Osteoblast (primary cell): ENCODE data around the gene ACSL3. TPM values are rescaled to one million over a fixed set of nuclear protein-coding genes. Genes with fewer than 3 reads are reported as not detected.

ENCODE experiments used
- DNase-seq: peaks from one replicate; pipeline ENCODE4 v3.0.0; 2011; ENCODE audit warnings: low spot score, mixed read lengths; ENCODE audit not compliant: insufficient read length; ENCODE audit errors: missing footprints
- H2AFZ ChIP-seq: 2 replicates; pipeline ENCODE4 v1.6.0; 2011; ENCODE audit warnings: mild to moderate bottlenecking, low read length
- H3K27ac ChIP-seq: 2 replicates; pipeline ENCODE4 v1.5.1; 2011; ENCODE audit warnings: mild to moderate bottlenecking, low read depth, low read length, moderate library complexity
- H3K27me3 ChIP-seq: 2 replicates; pipeline ENCODE4 v1.6.0; 2012; ENCODE audit warnings: mild to moderate bottlenecking, control low read depth, inconsistent platforms, low read length, moderate library complexity; ENCODE audit not compliant: insufficient read depth
- H3K36me3 ChIP-seq: 2 replicates; pipeline ENCODE4 v1.5.1; 2011; ENCODE audit warnings: mild to moderate bottlenecking, low read length, control low read depth, moderate library complexity; ENCODE audit not compliant: insufficient read depth
- H3K4me1 ChIP-seq: 2 replicates; pipeline ENCODE4 v1.5.1; 2011; ENCODE audit warnings: mild to moderate bottlenecking, low read length, control low read depth, moderate library complexity; ENCODE audit not compliant: insufficient read depth
- H3K4me2 ChIP-seq: 2 replicates; pipeline ENCODE4 v1.6.0; 2011; ENCODE audit warnings: mild to moderate bottlenecking, low read length; ENCODE audit not compliant: insufficient read depth
- H3K4me3 ChIP-seq: fragments of 200-600 bp; sonication (generic); 3 replicates; pipeline ENCODE4 v1.5.1; 2012; ENCODE audit warnings: mild to moderate bottlenecking, low read length, inconsistent platforms; ENCODE audit not compliant: insufficient read depth
- H3K79me2 ChIP-seq: 2 replicates; pipeline ENCODE4 v1.6.0; 2012; ENCODE audit warnings: mild to moderate bottlenecking, low read length, control low read depth, inconsistent platforms; ENCODE audit not compliant: insufficient read depth
- H3K9me3 ChIP-seq: 2 replicates; pipeline ENCODE4 v1.5.1; 2011; ENCODE audit warnings: low read depth, low read length, control low read depth
- H4K20me1 ChIP-seq: 2 replicates; pipeline ENCODE4 v1.6.0; 2012; ENCODE audit warnings: mild to moderate bottlenecking, low read length, control low read depth; ENCODE audit not compliant: insufficient read depth
- CTCF ChIP-seq: IDR thresholded peaks from 2 replicates; pipeline ENCODE4 v1.5.1; 2011; ENCODE audit warnings: mild to moderate bottlenecking, low read depth, low read length, moderate library complexity; ENCODE audit errors: extremely low read depth
- total RNA-seq: library from RNA; depleted of rRNA; stranded (reverse); fragments of >200 nt; gene quantifications from 2 replicates; pipeline ENCODE4 v1.2.3, GENCODE V29; 2012

Gene ACSL3
- total RNA-seq, 1 donor: 166 TPM

- Histone ChIP-seq H3K36me3 (no peaks in the 10 kb centered on the region), H3K79me2 (no peaks in the 10 kb centered on the region), H4K20me1 (no peaks in the 10 kb centered on the region), H3K9me3 (no peaks in the 10 kb centered on the region), H3K4me3 (no peak overlapping the region), H3K4me2 (no peak overlapping the region), H3K4me1 (peaks cover 50% of the 10 kb centered on the region), H2AFZ (no peak overlapping the region), H3K27ac (no peak overlapping the region), H3K27me3 (no peaks in the 10 kb centered on the region)
- DNase-seq: no peak
- no peak for TF ChIP-seq CTCF
Observed at GRCh38 chr2:222945887-222946286, 85.1 kb downstream of the ACSL3 start.

GRCh38 chr2:222946700-222947287 lies 86.0 kb downstream of the ACSL3 start:
- H3K4me2 ChIP-seq: no peak overlapping the region
- H4K20me1 ChIP-seq: no peaks in the 10 kb centered on the region
- H3K9me3 ChIP-seq: no peaks in the 10 kb centered on the region
- H3K36me3 ChIP-seq: no peaks in the 10 kb centered on the region
- no peak overlapping the region for H2AFZ ChIP-seq
- H3K4me3 ChIP-seq: no peak overlapping the region
- H3K27me3 ChIP-seq: no peaks in the 10 kb centered on the region
- TF ChIP-seq CTCF: no peak
- H3K27ac ChIP-seq: no peak overlapping the region
- H3K4me1 ChIP-seq: peaks cover 50% of the 10 kb centered on the region
- DNase-seq: no peak
- H3K79me2 ChIP-seq: no peaks in the 10 kb centered on the region

GRCh38 chr2:222949073-222949472 lies 88.2 kb downstream of the ACSL3 start:
- H3K4me2 ChIP-seq: no peak overlapping the region
- H3K36me3 ChIP-seq: no peaks in the 10 kb centered on the region
- no peak overlapping the region for H2AFZ ChIP-seq
- no peaks in the 10 kb centered on the region for H3K9me3 ChIP-seq
- H3K27ac ChIP-seq: no peak overlapping the region
- no peaks in the 10 kb centered on the region for H3K27me3 ChIP-seq
- H3K79me2 ChIP-seq: no peaks in the 10 kb centered on the region
- no peak for DNase-seq
- no peaks in the 10 kb centered on the region for H4K20me1 ChIP-seq
- H3K4me3 ChIP-seq: no peak overlapping the region
- TF ChIP-seq CTCF: no peak
- H3K4me1 ChIP-seq: peaks cover 30% of the 10 kb centered on the region

GRCh38 chr2:222949690-222950323 lies 89.0 kb downstream of the ACSL3 start:
- Histone ChIP-seq H3K4me1 (peaks cover 23% of the 10 kb centered on the region), H3K36me3 (no peaks in the 10 kb centered on the region), H2AFZ (peak overlapping the region; percentile 8), H4K20me1 (no peaks in the 10 kb centered on the region), H3K27me3 (no peaks in the 10 kb centered on the region), H3K27ac (peak overlapping the region; percentile 51), H3K4me3 (no peak overlapping the region), H3K79me2 (no peaks in the 10 kb centered on the region), H3K9me3 (no peaks in the 10 kb centered on the region), H3K4me2 (no peak overlapping the region)
- DNase-seq: no peak
- TF ChIP-seq CTCF: no peak
